ENCODE results near the gene CYBRD1.

- TF ChIP-seq CTCF (IDR thresholded peaks at IDR 0.05) (no peak), POLR2A (IDR thresholded peaks at IDR 0.05) (no peak)
These were observed 42.2 kb downstream of the CYBRD1 start for GRCh38 chr2:171564463-171564862.
